ENCODE data around the gene KAZN.

DNA sequence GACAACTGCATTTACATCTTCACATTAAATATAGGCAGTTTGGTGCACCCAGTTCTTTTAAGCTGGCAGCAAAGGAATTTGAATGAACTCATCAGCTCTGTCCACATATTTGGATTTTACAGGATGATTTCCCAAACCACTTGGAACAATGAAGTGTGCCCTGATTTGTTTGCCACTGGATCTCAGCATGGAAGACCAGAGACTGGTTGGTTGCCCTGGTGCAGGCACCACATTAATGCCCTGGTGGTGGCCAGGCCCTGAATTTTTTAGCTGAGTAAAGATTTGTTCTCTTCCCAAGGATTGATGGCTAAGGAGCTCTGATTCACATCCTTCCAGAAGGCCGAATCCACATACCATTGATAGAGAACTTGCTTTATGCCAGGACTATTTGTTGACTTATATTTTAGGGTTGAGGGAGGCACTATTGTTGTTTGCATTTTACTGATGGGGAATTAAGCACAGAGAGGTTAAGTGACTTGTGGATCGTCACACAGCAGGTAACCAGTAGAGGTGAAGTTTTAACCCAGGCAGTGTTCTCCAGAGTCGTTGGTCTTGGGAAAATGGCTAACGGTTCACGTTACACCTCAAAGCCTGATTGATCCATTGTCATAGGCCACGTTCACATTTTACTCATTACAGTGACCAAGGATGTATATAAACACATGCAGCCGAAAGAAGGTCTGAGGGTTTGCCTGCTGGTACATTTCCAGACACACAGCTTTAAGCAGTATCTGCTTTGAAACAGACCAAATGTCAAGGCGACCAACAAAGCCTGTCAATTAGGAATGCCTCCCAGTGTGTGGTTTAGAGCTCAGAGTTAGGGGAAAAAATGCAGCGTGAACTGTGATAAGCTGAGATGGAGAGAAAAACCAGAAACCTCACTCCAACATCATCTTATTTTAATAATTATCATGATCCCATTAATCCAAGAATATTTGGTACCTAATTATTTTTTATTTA, 50.7 kb downstream of the KAZN start:
- TF ChIP-seq POLR2A (IDR thresholded peaks at IDR 0.05), result no peak
- TF ChIP-seq, protein P1, sequence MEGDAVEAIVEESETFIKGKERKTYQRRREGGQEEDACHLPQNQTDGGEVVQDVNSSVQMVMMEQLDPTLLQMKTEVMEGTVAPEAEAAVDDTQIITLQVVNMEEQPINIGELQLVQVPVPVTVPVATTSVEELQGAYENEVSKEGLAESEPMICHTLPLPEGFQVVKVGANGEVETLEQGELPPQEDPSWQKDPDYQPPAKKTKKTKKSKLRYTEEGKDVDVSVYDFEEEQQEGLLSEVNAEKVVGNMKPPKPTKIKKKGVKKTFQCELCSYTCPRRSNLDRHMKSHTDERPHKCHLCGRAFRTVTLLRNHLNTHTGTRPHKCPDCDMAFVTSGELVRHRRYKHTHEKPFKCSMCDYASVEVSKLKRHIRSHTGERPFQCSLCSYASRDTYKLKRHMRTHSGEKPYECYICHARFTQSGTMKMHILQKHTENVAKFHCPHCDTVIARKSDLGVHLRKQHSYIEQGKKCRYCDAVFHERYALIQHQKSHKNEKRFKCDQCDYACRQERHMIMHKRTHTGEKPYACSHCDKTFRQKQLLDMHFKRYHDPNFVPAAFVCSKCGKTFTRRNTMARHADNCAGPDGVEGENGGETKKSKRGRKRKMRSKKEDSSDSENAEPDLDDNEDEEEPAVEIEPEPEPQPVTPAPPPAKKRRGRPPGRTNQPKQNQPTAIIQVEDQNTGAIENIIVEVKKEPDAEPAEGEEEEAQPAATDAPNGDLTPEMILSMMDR (IDR thresholded peaks at IDR 0.05), result no peak

Measured in body of pancreas (tissue), 4 donors.